HEK293 (cell line): ENCODE results near the gene ANKRD33B.

ENCODE experiments used
- CTCF ChIP-seq: fragments of 450-650 bp; formaldehyde crosslinking; IDR thresholded peaks from 2 replicates; pipeline ENCODE4 v1.5.1; 2016; ENCODE audit warnings: missing biosample characterization, missing genetic modification characterization
- KLF16 ChIP-seq: fragments of 450-650 bp; formaldehyde crosslinking; IDR thresholded peaks from 2 replicates; pipeline ENCODE4 v1.5.1; 2017; ENCODE audit warnings: missing biosample characterization, missing genetic modification characterization
- PRDM10 ChIP-seq: fragments of 450-650 bp; formaldehyde crosslinking; IDR thresholded peaks from 2 replicates; pipeline ENCODE4 v1.5.1; 2016; ENCODE audit warnings: missing biosample characterization, missing genetic modification characterization
- PRDM4 ChIP-seq: fragments of 450-650 bp; formaldehyde crosslinking; IDR thresholded peaks from 2 replicates; pipeline ENCODE4 v1.5.1; 2017; ENCODE audit warnings: missing biosample characterization, missing genetic modification characterization
- YY1 ChIP-seq: fragments of 450-650 bp; formaldehyde crosslinking; IDR thresholded peaks from 2 replicates; pipeline ENCODE4 v1.5.1; 2018; ENCODE audit warnings: missing biosample characterization, missing genetic modification characterization
- ZBTB26 ChIP-seq: fragments of 450-650 bp; formaldehyde crosslinking; optimal IDR thresholded peaks from 2 replicates; pipeline ENCODE3; 2016; ENCODE audit warnings: missing biosample characterization, mild to moderate bottlenecking, missing genetic modification characterization
- ZBTB7A ChIP-seq: fragments of 450-650 bp; formaldehyde crosslinking; IDR thresholded peaks from 2 replicates; pipeline ENCODE4 v1.5.1; 2016; ENCODE audit warnings: low read depth, missing biosample characterization, missing genetic modification characterization
- ZNF221 ChIP-seq: fragments of 450-650 bp; formaldehyde crosslinking; IDR thresholded peaks from 2 replicates; pipeline ENCODE4 v1.5.1; 2017; ENCODE audit warnings: missing biosample characterization, missing genetic modification characterization, borderline replicate concordance
- ZNF274 ChIP-seq, 2 experiments: fragments of 200-500 bp in 1 of 2; fragments of 450-650 bp in 1 of 2; sonication (Bioruptor generic) in 1 of 2; formaldehyde crosslinking in 1 of 2; IDR thresholded peaks; 2 replicates each; pipeline versions ENCODE4 v1.5.1 to v1.6.1; 2014 to 2016; ENCODE audit warnings: borderline replicate concordance in 1 of 2, inconsistent platforms in 1 of 2, low read length in 1 of 2, missing biosample characterization in 1 of 2, missing genetic modification characterization in 1 of 2
- ZNF501 ChIP-seq: fragments of 450-650 bp; formaldehyde crosslinking; IDR thresholded peaks from 2 replicates; pipeline ENCODE4 v1.5.1; 2016; ENCODE audit warnings: missing biosample characterization, missing genetic modification characterization
- ZNF639 ChIP-seq: fragments of 450-650 bp; formaldehyde crosslinking; IDR thresholded peaks from 2 replicates; pipeline ENCODE4 v1.5.1; 2016; ENCODE audit warnings: missing biosample characterization, missing genetic modification characterization

GRCh38 chr5:10655161-10655971, 91.5 kb downstream of the ANKRD33B start:
- TF ChIP-seq CTCF (tag by site-specific recombination) = no peak
- TF ChIP-seq ZNF221 (tag by site-specific recombination) = no peak
- no peak for TF ChIP-seq ZNF501 (tag by site-specific recombination)
- TF ChIP-seq YY1 = no peak
- no peak for TF ChIP-seq PRDM10 (tag by site-specific recombination)
- no peak for TF ChIP-seq ZBTB26 (tag by site-specific recombination)
- TF ChIP-seq ZNF639 (tag by site-specific recombination) = no peak
- TF ChIP-seq KLF16 (tag by site-specific recombination) = no peak
- no peak for TF ChIP-seq ZNF274 (IDR thresholded peaks at IDR 0.05; ENCODE audit: low read length)
- TF ChIP-seq ZNF274 (tag by site-specific recombination; IDR thresholded peaks at IDR 0.05; ENCODE audit: borderline replicate concordance) = no peak
- no peak for TF ChIP-seq ZBTB7A
- TF ChIP-seq PRDM4 (tag by site-specific recombination) = no peak
